HG03575 (cell line): ENCODE measurements around the gene RBMS1.

ENCODE experiments used
- ATAC-seq: cut with Tn5 transposase; IDR thresholded peaks from one replicate; pipeline ENCODE4 v1.9.1; 2021; ENCODE audit not compliant: unreplicated experiment, insufficient number of reproducible peaks, low FRiP score; ENCODE audit errors: extremely low read depth

The RBMS1 gene

DNA sequence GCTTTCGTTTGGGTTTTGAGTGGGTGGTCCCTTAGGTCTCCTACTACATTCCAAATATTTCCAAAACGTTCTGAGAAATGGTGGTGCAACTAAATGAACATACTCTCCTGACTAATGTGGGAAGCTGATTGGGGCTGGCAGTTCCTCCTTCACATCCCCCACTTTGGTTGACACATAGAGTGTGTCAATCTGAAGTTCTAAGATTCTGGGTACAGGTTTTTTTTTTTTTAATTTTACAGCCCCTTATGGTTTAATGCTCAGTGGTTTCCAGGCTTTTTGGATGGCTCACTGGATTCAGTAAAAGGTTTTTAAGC lies 235.2 kb downstream of the RBMS1 start:
- no peak for ATAC-seq

DNA sequence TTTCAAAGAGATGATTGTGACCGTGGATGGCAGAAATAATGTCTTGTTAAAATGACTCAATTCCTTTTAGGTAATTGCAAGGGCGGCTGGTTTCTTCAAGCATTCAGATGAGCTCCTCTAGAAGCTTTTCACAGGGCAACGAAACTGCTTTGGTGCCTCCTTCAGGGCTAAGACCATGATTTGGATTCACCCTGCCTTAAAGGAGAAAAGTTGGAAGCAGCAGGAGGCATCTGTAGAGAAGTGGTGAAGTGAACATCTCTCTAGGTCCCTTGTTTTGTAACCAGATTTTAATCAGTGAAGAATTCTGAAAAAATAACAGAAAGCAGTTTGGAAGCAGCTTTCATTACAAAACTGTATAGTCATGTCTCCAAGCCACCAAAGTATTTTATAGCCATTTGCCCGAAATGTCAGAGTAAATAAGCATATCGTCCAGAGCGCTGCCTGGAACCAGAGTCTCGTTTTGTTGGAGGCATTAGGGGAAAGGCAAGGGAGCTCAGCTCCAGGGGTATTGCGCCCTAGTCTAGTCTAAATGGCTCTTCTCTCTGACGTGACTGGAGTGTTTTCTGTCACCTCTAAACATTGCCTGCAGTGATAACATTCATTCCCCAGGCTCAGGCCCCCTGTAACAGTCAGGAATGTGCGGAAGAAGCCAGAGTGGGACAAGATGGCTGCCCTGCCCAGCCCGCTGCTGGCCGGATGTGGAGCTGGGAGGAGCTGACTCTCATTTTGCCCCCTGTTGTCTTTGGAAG lies 235.7 kb downstream of the RBMS1 start:
- ATAC-seq, result no peak

DNA sequence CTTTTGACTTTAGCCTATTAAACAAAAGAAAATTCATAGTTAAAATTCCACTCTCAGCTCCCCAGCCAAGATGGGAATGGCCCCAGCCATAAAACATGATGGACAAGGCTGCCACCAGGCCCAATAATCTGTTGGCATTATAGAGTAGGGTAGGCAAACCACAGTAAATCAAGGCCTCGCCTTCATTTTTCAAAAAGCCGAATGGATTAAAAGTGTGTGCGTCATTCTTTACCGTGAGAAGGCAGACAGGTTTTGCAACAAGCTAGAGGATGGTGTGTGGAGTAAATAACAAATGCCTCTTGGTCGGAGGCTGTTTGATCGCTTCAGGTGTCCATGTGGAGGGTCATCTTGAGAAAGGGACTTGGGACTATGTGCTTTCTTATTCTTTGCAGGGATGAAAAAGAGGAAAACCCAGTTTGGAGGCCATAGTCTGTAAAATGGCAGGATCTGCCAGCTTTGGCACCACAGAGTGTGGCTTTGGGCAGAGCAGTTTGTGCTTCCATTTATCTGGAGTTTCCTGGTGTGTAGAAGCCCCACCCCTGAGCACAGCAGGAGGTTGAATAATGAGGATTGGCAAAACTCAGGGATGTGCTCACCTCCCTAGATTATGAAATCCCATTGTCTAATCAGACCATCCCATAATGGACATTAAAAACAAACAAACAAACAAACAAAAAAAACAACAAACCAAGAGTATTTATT lies 236.4 kb downstream of the RBMS1 start:
- no peak for ATAC-seq

DNA sequence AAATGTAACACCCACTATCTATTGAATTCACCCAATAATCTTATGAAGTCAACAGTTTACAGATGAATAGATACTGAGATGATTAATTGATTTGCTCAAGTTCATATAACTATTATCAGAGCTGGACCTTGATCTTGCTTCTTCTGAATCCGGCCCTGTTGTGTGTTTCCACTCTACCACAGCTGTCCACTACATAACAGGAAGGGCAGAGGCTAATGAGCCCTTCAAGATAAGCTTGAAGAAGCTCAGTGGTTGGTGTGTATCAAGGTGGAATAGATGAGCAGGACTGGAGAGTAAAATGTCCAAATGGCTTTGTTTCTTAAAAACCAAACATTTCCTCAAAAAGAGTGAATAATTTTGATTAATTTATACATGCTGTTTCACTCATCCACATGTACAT lies 237.1 kb downstream of the RBMS1 start:
- no peak for ATAC-seq

DNA sequence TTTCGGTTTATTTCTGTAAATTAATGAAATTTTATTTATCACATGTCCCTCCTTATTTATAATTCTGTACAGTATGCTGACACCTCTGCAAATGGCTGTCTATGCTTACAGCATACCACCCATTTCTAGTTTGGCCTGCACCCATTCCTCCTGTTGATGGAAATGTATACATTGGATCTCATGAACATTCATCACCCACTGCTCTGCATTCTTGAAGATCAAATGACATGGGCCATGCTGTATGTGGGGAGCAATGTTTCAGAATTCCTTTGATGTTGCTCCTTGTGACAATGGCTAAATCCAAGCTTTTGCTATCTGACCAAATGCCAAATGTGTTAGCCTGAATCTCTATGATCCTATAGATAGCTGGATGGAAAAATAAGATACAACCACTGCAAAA lies 238.2 kb downstream of the RBMS1 start:
- ATAC-seq, result no peak

DNA sequence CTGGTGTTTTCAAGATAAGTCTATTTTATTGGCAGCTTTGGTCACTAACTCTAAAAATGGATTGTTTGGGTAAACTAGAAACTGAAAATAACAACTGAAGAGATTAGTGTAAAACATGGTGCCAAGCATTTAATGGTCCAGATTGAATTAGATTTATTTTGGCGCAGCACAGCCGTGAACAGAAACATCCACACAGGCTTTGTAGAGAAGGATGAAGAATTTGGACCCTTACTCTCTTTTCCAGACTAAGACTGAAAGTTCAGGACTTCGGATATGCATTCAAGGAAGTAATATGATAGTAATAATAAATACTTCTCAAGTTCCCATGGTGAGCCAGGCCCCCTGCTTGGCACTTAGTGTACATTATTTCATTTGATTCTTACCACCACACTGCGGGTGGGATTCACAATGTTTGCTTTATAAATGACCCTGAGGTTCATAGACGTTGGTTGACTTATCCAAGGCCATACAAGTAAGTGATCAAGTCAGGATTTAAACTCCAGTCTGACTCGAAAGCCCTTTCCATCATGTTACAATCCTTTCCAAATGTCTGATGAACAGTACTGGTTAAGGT lies 239.3 kb downstream of the RBMS1 start:
- no peak for ATAC-seq

DNA sequence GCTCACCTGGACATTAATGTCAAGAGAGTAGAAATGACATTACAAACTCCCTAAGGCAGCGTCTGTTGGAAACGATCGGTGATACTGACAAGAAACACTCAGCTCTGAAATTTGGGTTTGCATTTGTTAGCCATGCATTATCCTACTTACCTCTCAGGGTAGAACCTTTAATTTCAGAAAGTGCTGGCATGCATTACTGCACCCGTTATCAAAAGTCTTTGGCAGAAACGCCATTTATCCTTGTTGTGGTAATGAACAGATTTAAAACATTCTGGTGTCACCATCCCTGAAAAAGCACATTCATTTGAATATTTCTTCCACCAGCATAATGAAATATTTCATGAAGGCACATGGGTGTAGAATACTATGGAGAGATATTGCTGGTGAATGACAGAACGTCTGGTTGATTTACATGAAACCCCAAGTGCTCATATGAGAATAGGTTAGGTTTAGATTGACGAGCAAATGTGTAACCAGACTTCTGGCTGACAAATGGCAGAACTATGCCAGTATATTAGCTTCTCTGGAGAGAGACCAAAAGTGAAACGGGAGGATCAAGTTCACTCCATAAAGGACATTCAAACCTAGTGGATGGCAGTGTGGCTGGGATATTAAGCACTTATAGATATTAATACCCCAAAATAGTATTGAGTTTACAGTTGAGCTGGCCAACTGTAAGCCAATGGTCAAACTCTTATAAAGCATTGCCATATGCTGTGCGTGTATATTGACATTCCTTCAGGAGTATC lies 240.0 kb downstream of the RBMS1 start:
- no peak for ATAC-seq

DNA sequence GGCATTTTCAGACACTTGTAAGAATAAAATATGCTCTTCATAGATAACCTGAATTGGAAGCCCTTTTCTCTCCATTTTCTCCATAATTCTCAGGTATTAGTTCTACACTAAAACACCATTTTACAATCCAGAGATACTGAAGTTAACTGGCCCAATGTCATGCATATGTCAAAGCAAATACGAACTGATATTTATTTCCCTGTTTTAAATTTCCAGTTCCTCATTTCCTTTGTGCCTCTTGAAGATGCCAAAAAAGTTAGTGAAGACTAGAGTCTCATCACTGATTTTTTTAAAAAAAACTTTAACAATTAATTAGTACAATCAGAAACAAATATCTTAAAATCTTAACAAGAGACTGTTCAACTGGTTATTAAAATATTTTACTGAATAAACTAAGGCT lies 240.7 kb downstream of the RBMS1 start:
- ATAC-seq, result no peak

DNA sequence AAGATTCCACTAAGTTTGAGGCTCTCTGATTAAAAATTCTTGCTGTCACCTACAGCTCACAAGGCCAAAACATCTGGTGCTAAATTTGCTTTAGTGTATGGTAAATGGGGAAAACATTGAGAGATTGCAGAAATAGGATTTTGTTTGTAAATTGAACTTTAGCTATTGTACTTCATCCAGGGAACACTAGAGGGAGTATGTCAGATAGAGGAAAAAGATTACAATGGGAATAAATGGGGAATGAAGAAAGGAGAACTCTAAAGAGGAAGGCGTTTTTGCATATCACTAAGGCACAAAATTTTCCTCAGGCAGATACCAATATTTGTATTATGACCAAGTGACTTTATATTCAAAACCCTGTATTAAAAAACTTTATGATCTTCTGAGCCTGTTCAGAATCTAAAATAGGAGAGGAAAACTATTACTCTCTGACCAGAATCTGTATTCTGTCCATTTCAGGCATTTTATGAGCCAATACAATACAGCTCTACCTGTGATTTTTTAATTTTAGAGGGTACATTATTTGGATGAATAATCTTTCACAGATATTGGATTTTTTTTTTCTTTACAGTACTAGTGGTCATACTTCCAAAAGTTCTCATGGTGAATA lies 241.2 kb downstream of the RBMS1 start:
- ATAC-seq, result no peak

DNA sequence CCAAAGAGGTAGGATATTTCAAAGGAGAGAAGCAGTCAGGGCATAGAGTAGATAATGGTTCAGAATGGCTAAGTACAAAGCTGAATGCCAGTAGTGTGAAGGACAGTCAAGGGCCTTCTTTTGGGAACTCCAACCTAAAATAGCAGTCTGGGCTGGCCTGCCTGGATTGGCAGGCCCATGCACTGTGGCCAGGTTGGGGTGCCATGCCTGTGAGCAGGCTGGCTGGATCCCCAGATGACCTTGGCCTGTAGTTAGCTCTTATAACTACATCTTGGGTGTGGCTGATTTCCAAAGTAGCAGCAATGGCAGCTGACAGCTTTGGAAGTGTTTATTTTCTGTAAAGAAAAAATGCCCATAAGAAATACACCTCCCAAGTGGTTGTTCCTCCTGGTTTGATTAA lies 242.0 kb downstream of the RBMS1 start:
- ATAC-seq, result no peak

DNA sequence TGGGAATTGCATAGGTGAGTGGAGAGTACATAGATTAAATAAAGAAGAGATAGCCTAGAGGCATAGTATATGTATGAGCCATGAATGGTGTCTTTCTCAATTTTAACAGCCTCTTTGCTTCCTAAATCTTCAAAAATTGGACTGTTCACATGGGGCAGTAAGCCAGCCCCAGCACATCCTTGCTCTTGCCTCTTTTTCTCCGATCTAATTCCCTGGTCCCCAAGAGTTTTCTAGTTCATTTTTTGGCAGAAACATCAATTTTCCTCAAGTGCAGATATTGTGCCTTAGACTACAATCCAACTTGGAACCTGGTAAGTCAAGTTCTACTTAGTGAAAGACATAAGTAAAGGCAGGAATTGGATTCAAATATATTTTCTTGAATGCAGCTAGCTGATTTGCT lies 243.7 kb downstream of the RBMS1 start:
- ATAC-seq, result no peak

DNA sequence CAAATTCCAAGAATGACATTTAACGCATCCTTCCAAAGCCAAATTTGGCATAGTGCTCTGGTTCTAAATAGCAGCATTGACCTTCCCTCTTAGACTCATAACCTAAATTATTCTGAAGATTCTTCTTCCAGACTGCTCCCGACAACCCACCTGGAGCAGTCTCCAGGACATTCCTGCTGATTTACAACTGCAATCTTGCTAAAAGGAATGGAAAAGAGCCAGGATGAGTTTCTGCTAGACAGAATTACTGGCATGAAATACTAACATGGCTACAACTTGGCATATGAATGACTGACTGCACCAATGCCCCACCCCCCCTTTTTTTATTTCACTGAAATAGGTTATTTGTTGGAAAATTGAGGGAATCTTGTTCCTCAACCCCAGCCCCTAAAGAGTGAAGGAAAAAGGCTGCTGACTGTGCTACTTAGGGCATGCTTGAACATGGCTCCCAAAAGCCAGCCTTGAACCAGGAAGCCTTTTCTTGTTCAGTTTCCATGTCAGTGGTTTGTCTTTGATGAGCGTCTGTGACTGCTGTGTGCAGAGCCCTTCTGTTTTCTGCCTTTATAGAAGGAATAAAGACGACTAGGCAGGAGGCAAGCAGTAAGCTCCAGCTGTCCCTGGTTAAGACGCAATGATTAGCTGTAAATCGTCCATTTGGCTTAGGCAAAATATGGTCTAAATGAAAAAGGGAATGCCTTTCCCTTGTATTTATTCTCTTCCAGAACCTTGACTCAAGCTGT lies 246.1 kb downstream of the RBMS1 start:
- ATAC-seq, result no peak

DNA sequence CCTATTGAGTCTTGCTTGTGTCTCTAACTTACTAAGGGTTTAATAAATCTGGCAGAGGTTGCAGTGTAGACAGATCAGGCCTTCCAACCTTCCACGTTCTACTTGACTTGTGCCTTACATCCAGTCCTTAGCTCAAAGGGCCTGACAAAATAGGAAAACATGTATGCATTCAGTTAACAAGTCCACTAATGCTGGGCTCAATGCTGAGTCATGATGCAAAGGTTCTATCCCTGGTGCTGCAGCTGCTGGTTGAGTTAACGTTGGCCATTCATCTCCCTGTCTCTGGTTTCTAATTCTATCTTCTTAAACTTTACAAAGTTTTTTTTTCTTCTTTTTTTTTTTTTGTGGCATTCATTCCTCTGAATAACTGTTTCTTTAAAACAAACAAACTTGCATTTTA lies 247.3 kb downstream of the RBMS1 start:
- no peak for ATAC-seq

DNA sequence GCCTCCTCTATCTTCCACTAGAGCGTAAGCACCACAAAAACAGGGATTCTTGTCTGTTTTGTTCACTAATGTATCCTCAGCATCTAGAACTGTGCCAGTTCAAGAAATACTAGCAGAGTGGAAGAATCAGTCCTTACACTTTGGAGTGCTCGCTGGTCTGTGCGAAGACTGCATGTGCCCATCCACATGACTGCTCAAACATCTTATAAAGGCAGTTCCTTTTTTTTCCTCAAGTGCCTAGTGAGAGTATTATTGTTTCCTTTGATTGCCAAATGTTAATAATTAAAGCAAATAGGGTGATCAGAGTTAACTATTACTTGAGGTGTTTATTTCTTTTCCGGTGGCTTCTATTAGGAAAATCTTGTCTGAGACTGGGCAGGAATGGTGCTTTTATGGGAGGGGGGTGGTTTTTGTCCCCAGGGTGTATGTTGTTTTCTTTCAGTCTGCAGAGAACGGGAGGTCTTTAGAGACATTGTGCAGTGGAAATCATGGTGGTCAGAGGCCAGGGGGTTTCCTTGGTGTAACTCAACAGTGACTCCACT lies 247.9 kb downstream of the RBMS1 start:
- ATAC-seq, result no peak

DNA sequence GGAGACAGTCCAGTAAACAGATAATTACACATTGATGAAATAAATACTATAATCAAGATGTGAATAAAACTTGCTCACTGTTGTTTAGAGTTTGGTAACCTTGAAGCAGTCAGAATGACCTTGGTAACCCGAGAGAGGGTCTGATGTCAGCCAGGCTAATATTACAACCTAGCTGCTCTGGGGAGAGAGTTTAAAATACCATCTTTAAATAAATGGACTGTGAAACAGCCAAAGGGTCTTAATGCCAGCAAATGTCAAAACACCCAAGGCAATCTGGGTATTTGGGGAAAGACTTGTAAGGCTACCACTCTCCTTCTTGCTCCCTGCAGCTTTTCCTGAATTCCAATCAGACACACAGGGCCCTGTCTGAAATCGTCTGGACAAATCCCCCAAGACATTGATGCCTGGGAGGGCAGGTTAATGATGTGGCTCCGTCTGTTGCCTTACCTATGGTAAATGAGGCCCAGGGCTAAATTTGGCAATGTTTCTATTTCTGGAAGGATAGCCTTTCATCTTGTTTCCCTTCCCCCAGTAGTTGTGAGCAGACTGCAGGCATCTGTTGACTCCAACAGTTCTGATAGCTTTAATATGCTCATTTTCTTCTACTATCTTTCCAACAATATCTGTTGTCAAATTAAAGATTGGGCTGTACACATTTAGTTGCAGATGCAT lies 250.6 kb downstream of the RBMS1 start:
- no peak for ATAC-seq

DNA sequence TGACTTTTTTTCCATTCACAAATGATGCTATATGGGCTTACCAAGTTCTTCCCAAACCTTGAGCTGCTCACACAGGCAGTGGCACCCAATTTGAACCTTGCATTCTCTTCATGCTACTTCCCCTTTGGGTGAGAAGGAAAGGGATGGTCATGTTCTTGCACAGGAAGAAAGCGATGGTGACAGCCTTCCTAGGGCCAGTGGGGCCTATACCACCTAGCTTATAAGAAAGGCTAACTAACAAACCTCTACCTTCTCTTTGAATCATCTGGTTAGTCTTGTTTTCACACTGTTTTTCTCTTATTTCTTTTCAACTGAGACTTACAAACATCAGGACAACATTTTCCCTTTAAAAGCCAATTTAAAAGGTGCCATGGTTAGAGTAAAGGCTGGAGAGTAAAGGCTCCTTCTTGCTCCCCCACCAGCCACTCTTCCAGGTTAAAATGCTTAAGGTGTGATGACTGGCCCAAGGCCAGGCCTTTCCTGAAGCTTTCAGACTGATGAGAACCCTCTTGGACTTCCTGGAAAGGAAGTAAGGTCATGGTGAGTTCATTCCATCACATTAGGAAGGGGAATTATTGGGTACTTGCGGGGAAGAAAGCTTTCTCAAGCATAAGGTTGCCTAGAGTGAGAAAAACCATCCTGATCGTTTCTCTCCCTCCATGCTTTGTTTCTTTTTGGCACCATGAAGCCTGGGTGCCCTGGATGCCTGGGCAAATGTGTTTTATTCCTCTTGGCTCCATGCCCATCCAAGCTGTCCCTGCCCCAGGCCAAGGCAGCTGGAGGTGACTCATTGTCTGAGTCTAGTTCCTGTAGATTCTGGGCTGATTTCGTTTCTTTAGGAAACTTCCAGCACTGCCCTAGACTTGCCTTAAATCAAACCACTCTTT lies 252.1 kb downstream of the RBMS1 start:
- ATAC-seq, result no peak

DNA sequence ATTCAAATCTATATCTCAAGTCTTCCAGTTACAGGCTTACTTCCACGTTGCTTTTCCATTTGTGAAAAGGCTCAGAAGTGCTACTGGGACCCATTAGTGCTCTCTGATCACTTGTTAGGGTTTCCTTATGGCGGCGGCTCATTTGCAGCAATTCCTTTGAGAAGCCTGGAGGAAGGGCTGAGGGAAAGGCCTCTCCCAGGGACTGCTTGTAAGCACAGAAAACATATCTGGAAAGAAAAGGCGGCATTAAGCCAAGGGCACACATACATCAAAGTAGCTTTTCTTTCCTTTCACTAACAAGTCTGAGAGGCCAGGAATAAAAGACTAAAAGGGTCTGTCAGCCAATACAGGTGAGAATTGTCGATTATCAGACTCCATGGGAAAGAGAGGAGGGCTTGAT lies 254.2 kb downstream of the RBMS1 start:
- no peak for ATAC-seq
